ENCODE measurements around the gene AGPS. TPM values are rescaled to one million over a fixed set of nuclear protein-coding genes. Genes with fewer than 3 reads are reported as not detected.
A peak's percentile ranks its signal among the peaks of the same experiment; 100 is the strongest.
"Not testable (repeated sequence)": the region's sequence is repeated elsewhere in the genome, so short reads cannot be mapped to it uniquely, and the experiment has no call there.

AGPS gene
- total RNA-seq, 1 experiment from 2014 or later = 60.9 TPM

GRCh38 chr2:177550264-177551200 lies 158.0 kb downstream of the AGPS start:
- no peaks in the 10 kb centered on the region; the same call in 1 of the 2 replicates for H3K27me3 Mint-ChIP-seq (ENCODE audit: low read depth)
- H2BK5ac ChIP-seq (ENCODE audit: insufficient read length, low read length) = no peak overlapping the region
- no peak for TF ChIP-seq CTCF (conservative IDR thresholded peaks at IDR 0.05)
- no peaks in the 10 kb centered on the region for H4K20me1 ChIP-seq (ENCODE audit: control insufficient read depth, insufficient read depth, insufficient read length)
- H4K91ac ChIP-seq (ENCODE audit: insufficient read length, low read depth, low read length) = no peak overlapping the region
- no peak overlapping the region for H3K4me3 Mint-ChIP-seq
- H3K23ac ChIP-seq (ENCODE audit: insufficient read length, low read depth, low read length) = no peak overlapping the region
- no peak overlapping the region for H3K18ac ChIP-seq (ENCODE audit: insufficient read length, low read depth, low read length)
- no CpG with 5 or more reads among the region's 5 CpGs for WGBS (ENCODE audit: extremely low coverage, insufficient read length, low lambda C conversion rate)
- no peak overlapping the region for H3T11ph ChIP-seq (ENCODE audit: low read length)
- H3K56ac ChIP-seq (ENCODE audit: insufficient read length, low read depth, low read length) = no peak overlapping the region
- no peaks in the 10 kb centered on the region for H3K79me2 ChIP-seq (ENCODE audit: insufficient read depth, low read length)
- H3K4me2 ChIP-seq (ENCODE audit: insufficient read depth, insufficient read length, low read length) = no peak overlapping the region
- no peak overlapping the region for H4K5ac ChIP-seq (ENCODE audit: insufficient read length, low read depth, low read length)
- H2BK20ac ChIP-seq (ENCODE audit: low read depth, low read length, poor library complexity, severe bottlenecking) = no peak overlapping the region
- no peak overlapping the region for H3K14ac ChIP-seq (ENCODE audit: insufficient read depth, low read length)
- no peak overlapping the region for H2AK5ac ChIP-seq (ENCODE audit: insufficient read length, low read length)
- no peak overlapping the region for H3K9ac ChIP-seq (ENCODE audit: extremely low read depth, insufficient read length, low read length)
- H2BK120ac ChIP-seq (ENCODE audit: low read depth, low read length, poor library complexity, severe bottlenecking) = no peak overlapping the region
- peaks cover 11% of the 10 kb centered on the region for H3K9me3 ChIP-seq (ENCODE audit: control insufficient read depth, low read depth, low read length)
- no peak overlapping the region for H2BK12ac ChIP-seq (ENCODE audit: insufficient read length, low read depth, low read length)
- no peak overlapping the region for H2BK15ac ChIP-seq (ENCODE audit: low read depth, low read length)
- H3K4me1 Mint-ChIP-seq = peaks cover 0 to 5% of the 10 kb centered on the region in 2 experiments; a peak in 2 of 4 replicates
- H3K4me1 ChIP-seq (ENCODE audit: insufficient read depth, low read length) = peaks cover 2% of the 10 kb centered on the region; the same call in 1 of the 2 replicates
- no peak overlapping the region for H2AFZ ChIP-seq (ENCODE audit: low read length)
- no peak overlapping the region for H3K27ac Mint-ChIP-seq
- no peak for DNase-seq
- H3K4ac ChIP-seq (ENCODE audit: low read depth, low read length) = no peak overlapping the region
- H3K27ac ChIP-seq (ENCODE audit: insufficient read length, low read depth, low read length) = no peak overlapping the region
- no peak overlapping the region for H4K8ac ChIP-seq (replicated peaks; ENCODE audit: insufficient read length, low read depth, low read length)
- peaks cover 5% of the 10 kb centered on the region for H3K23me2 ChIP-seq (ENCODE audit: insufficient read length, low read depth, low read length, poor library complexity, severe bottlenecking)
- peaks cover 10 to 13% of the 10 kb centered on the region in 2 experiments for H3K9me3 Mint-ChIP-seq
- no peaks in the 10 kb centered on the region for H3K79me1 ChIP-seq (ENCODE audit: insufficient read depth, low read depth, low read length, poor library complexity, severe bottlenecking)
- no peaks in the 10 kb centered on the region for H3K27me3 ChIP-seq (ENCODE audit: insufficient read depth, low read length)
- peaks cover 10% of the 10 kb centered on the region in 3 experiments for H3K36me3 Mint-ChIP-seq (ENCODE audit: insufficient read depth in 1 of 3, low read depth in 3 of 3)

DNA sequence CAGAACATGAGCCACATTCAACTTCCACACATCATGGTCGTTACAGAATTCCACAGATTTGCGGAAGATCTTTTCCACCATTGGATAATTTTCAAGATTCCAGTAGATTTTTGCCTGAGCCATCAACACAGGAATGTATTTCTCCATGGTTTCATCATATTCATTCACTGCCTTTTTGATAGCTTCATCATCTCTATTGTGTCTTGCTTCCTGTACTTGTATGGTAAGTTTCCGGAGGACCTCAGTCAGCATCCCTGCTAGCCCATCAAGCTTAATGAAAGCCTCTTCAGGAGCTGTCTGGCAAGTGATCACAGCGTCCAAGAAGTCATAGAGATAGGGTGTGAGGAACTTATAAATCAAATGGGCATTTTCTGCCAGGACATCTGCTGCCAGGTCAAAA lies 158.8 kb downstream of the AGPS start:
- not testable (repeated sequence) for H3K56ac ChIP-seq (ENCODE audit: insufficient read length, low read depth, low read length); H4K5ac ChIP-seq (ENCODE audit: insufficient read length, low read depth, low read length); H3K36me3 Mint-ChIP-seq (ENCODE audit: insufficient read depth in 1 of 3, low read depth in 3 of 3); H2AFZ ChIP-seq (ENCODE audit: low read length); H3K27ac ChIP-seq (ENCODE audit: insufficient read length, low read depth, low read length); H3K23me2 ChIP-seq (ENCODE audit: insufficient read length, low read depth, low read length, poor library complexity, severe bottlenecking); H3K9me3 ChIP-seq (ENCODE audit: control insufficient read depth, low read depth, low read length); H3K27me3 ChIP-seq (ENCODE audit: insufficient read depth, low read length); DNase-seq; H3K4me1 ChIP-seq (ENCODE audit: insufficient read depth, low read length); H3K9me3 Mint-ChIP-seq; H3K18ac ChIP-seq (ENCODE audit: insufficient read length, low read depth, low read length); H4K20me1 ChIP-seq (ENCODE audit: control insufficient read depth, insufficient read depth, insufficient read length); H2BK15ac ChIP-seq (ENCODE audit: low read depth, low read length); H4K8ac ChIP-seq (replicated peaks; ENCODE audit: insufficient read length, low read depth, low read length); H3K23ac ChIP-seq (ENCODE audit: insufficient read length, low read depth, low read length); H3K14ac ChIP-seq (ENCODE audit: insufficient read depth, low read length); H3K27ac Mint-ChIP-seq; H3K9ac ChIP-seq (ENCODE audit: extremely low read depth, insufficient read length, low read length); H3K27me3 Mint-ChIP-seq (ENCODE audit: low read depth); H2BK12ac ChIP-seq (ENCODE audit: insufficient read length, low read depth, low read length); H3K4ac ChIP-seq (ENCODE audit: low read depth, low read length); H3K4me1 Mint-ChIP-seq; H3K79me2 ChIP-seq (ENCODE audit: insufficient read depth, low read length); H3T11ph ChIP-seq (ENCODE audit: low read length); H2AK5ac ChIP-seq (ENCODE audit: insufficient read length, low read length); H3K79me1 ChIP-seq (ENCODE audit: insufficient read depth, low read depth, low read length, poor library complexity, severe bottlenecking); H2BK5ac ChIP-seq (ENCODE audit: insufficient read length, low read length); H2BK120ac ChIP-seq (ENCODE audit: low read depth, low read length, poor library complexity, severe bottlenecking); H3K4me2 ChIP-seq (ENCODE audit: insufficient read depth, insufficient read length, low read length); H4K91ac ChIP-seq (ENCODE audit: insufficient read length, low read depth, low read length); H2BK20ac ChIP-seq (ENCODE audit: low read depth, low read length, poor library complexity, severe bottlenecking)
- WGBS (ENCODE audit: extremely low coverage, insufficient read length, low lambda C conversion rate) = no CpG with 5 or more reads among the region's 4 CpGs
- H3K4me3 Mint-ChIP-seq = peak overlapping the region; percentile 28 to 34; a peak in 3 of 5 replicates
